RWPE1 (cell line): ENCODE data around the gene UBL4B.

ENCODE experiments used
- CTCF ChIA-PET: fragments of 350-600 bp; sonication (Branson Sonifier 250); formaldehyde crosslinking; extraction: SDS; loops from one replicate; lab custom pipeline; 2021; lab: Yijun Ruan, JAX
- POLR2A ChIA-PET: fragments of 400-600 bp; formaldehyde crosslinking; extraction: SDS; loops from one replicate; lab custom pipeline; 2020; ENCODE audit warnings: antibody characterized with exemption; ENCODE audit not compliant: low non-redundant PET; lab: Yijun Ruan, JAX
- DNase-seq: peaks from one replicate; pipeline ENCODE4 v3.0.0; 2012; ENCODE audit warnings: low spot score
- H3K27ac ChIP-seq: fragments of 450-650 bp; 2 replicates; pipeline ENCODE4 v1.5.1; 2017
- TF ChIP-seq, protein P1 (sequence below): fragments of 450-650 bp; conservative IDR thresholded peaks from 2 replicates; pipeline ENCODE4 v1.5.1; 2017; ENCODE audit warnings: low read depth, mild to moderate bottlenecking

The UBL4B gene

GRCh38 chr1:110138956-110139355 lies 26.7 kb downstream of the UBL4B start:
- no peak for DNase-seq
- CTCF ChIA-PET = no interaction called here
- TF ChIP-seq, protein P1, sequence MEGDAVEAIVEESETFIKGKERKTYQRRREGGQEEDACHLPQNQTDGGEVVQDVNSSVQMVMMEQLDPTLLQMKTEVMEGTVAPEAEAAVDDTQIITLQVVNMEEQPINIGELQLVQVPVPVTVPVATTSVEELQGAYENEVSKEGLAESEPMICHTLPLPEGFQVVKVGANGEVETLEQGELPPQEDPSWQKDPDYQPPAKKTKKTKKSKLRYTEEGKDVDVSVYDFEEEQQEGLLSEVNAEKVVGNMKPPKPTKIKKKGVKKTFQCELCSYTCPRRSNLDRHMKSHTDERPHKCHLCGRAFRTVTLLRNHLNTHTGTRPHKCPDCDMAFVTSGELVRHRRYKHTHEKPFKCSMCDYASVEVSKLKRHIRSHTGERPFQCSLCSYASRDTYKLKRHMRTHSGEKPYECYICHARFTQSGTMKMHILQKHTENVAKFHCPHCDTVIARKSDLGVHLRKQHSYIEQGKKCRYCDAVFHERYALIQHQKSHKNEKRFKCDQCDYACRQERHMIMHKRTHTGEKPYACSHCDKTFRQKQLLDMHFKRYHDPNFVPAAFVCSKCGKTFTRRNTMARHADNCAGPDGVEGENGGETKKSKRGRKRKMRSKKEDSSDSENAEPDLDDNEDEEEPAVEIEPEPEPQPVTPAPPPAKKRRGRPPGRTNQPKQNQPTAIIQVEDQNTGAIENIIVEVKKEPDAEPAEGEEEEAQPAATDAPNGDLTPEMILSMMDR = no peak

DNA sequence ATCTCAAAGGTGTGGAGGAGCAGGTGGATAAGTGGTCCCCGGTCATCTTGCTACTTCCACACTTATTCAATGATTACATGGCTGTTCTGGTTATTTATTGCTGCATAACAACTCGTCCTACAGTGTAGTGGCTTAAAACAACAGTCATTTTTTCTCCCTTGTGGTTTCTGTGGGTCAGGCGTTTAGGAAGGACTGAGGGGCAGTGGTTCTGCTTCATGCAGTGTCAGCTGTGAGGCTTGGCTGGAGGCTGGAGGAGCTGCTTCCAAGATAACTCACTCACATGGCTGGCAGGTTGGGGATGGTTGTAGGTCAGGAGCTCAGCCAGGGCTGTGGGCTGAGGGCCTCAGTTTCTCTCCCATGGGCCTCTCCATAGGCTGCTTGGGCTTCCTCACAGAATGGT lies 32.1 kb downstream of the UBL4B start:
- TF ChIP-seq, protein P1 = no peak
- no peak for DNase-seq
- POLR2A ChIA-PET = no interaction called here
- H3K27ac ChIP-seq = no peak overlapping the region
- CTCF ChIA-PET = interaction anchor here (0.7 kb wide), 1 partner anchor 159 kb away, joined by 4 read pairs; no protein-coding TSS in a partner anchor

More at GRCh38 chr1:110138956-110139355, 26.7 kb downstream of the UBL4B start:
- POLR2A ChIA-PET = no interaction called here
- H3K27ac ChIP-seq = no peak overlapping the region

- TF ChIP-seq, protein P1 = no peak
- POLR2A ChIA-PET = no interaction called here
- H3K27ac ChIP-seq = no peak overlapping the region
- no peak for DNase-seq
- CTCF ChIA-PET = interaction anchor here (0.6 to 1.2 kb wide), 3 partner anchors 22 to 755 kb away, joined by 3 to 4 read pairs (median 3); no protein-coding TSS in a partner anchor
Observed at GRCh38 chr1:110148961-110149360, 36.7 kb downstream of the UBL4B start.

- CTCF ChIA-PET = no interaction called here
- POLR2A ChIA-PET = interaction anchor here (0.5 kb wide), 1 partner anchor 182 kb away, joined by 3 read pairs; no protein-coding TSS in a partner anchor
- no peak within 1 kb of the TSS for H3K27ac ChIP-seq
- DNase-seq = peak; percentile 74
- TF ChIP-seq, protein P1 = no peak
Observed at GRCh38 chr1:110150330-110151174, 38.3 kb downstream of the UBL4B start, which contains the start of gene SLC6A17. SLC6A17 (plus strand) TSS chr1:110150494; CDS start chr1:110166930, 16,436 bp downstream.

DNA sequence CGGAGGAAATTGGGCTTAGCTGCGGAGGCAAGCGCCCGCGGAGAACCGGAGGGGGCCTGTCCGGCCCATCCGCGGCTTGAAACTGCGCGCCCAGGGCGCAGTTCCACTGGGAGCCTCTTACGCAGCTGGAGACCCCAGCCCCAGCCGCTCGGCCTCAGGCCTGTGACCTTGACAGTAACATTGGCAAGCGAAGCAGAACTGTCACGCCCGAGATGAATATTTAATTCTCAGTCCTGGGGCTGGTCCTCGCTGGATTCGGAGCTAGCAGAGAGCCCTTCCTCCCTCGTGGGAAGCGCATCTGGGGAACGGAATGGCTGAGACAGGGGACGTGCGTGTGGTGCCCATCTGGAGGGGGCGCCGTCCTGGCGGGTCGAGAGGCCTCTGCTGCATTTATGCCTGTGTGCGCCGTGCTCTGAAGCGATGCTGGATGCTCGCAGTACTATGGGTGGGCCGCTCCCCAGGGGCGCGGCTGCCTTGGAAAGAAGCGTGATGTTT lies 39.0 kb downstream of the UBL4B start:
- ChIA-PET POLR2A (interaction anchor here (0.5 kb wide), 1 partner anchor 181 kb away, joined by 3 read pairs; no protein-coding TSS in a partner anchor), CTCF (no interaction called here)
- TF ChIP-seq, protein P1 = no peak
- no peak overlapping the region for H3K27ac ChIP-seq
- DNase-seq = no peak

GRCh38 chr1:110152133-110152785 lies 40.0 kb downstream of the UBL4B start:
- ChIA-PET CTCF (interaction anchor here (0.5 to 1.2 kb wide), 3 partner anchors 27 to 552 kb away, joined by 3 to 4 read pairs (median 3); no protein-coding TSS in a partner anchor), POLR2A (interaction anchor here (0.6 kb wide), 1 partner anchor 30 kb away, joined by 3 read pairs; no protein-coding TSS in a partner anchor)
- TF ChIP-seq, protein P1 = no peak
- H3K27ac ChIP-seq = no peak overlapping the region
- DNase-seq = peak; percentile 33
